ENCODE results near the gene UPF3A. TPM values are rescaled to one million over a fixed set of nuclear protein-coding genes. Genes with fewer than 3 reads are reported as not detected.
A peak's percentile ranks its signal among the peaks of the same experiment; 100 is the strongest.
"Not testable (repeated sequence)": the region's sequence is repeated elsewhere in the genome, so short reads cannot be mapped to it uniquely, and the experiment has no call there.

The UPF3A gene
- total RNA-seq: 49.2 and 56.0 TPM in 2 replicates
- 43.9 TPM for polyA plus RNA-seq (2012)

DNA sequence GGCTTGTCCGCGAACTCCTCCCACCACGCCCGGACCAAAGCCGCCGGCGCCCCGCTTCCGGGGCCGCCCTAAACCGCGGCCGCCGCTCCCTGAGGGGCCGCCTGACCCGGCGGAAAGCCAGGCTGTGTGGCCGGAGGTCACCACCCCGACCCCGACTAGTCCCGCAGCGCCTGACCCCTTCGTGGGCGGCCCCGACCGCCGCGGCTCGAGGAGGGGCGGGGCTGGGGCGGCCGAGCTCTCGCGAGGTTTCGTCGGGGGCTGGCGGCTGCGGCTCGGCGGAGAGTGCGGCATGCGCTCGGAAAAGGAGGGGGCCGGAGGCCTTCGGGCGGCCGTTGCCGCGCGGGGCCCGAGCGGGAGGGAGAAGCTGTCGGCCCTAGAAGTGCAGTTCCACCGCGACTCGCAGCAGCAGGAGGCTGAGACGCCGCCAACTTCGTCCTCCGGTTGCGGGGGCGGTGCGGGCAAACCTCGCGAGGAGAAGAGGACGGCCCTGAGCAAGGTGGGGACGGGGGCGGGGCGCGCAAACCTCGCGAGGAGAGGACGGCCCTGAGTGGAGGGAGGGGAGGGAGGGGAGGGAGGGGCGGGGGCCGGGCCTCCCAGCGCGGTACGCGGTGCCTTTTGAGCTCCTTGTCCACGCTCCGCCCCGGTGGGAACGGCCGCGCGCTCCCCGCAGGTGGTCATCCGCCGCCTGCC is at the start of gene UPF3A:
UPF3A (plus strand) TSS at position 251 of the 690 bp plus-strand sequence; CDS start at position 290, 39 bp downstream.
- peak; percentile 93 for DNase-seq (ENCODE audit: low read depth)

DNA sequence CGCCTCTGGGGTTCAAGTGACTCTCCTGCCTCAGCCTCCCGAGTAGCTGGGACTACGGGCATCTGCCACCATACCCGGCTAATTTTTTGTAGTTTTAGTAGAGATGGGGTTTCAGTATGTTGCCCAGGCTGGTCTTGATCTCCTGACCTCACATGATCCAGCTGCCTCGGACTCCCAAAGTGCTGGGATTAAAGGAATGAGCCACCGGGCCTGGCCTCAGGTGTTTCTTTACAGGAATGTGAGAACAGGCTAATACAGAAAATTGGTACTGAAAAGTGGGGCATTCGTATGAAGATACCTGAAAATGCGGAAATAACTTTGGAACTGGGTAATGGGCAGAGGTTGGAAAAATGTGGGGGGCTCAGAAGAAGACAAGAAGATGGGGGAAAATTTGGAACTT is 49.5 kb upstream of the UPF3A start:
- no peak for DNase-seq (ENCODE audit: low read depth)

DNA sequence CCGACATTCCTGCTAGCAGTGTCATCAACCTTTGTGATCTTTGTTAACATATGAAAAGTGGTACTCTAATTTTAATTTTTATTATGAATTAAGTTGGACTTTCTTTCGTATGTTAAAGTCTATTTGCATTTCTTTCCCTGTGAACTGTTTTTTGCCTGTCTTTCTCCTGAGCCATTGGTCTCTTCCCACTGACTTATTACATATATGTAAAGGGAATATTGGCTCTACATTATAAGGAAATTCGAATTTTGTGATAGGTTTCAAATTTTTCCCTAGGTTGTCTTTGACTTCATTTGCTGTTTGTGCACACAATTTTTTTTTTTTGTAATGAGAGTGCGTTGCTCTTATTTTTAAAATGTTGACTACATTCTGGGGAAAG is 47.1 kb upstream of the UPF3A start:
- DNase-seq (ENCODE audit: low read depth): no peak

DNA sequence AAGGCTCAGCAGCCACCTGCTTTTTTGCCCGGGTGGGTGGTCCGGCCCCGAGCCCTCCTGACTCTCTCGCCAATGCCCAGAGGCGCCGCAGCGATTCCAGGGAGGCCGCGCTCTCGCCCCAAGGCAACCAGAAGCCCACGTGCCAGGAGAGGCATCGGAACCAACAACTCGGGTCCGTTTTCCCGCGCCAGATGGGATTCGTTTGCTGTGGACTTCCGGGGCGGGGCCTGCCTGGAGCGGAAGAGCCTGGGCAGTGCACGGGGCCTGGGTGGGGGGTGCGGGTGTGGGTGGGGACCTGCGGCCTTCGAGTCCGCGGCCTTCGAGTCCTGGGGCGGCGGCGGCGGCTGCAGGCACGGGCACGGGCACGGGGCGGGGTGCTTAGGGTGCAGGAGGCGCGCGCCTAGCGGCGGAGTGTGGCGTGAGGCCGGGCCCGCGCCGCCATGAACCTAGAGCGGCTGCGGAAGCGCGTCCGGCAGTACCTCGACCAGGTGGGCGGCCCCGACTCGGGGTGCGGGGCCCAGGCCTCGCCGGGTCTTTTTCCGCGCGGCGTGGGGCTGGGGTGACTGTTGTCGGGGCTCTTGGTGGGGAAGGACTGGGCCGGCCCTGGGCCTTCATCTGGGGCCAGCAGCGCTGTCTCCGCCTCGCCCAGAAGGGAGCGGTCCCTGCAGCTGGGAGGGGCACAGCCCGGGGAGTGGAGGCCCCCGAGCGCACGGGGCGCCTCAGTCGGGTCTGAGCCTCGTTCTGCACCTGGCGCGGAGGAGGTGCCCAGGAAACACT is 46.6 kb upstream of the UPF3A start, which contains the start of gene CDC16:
CDC16 (plus strand) TSS at position 253 of the 777 bp plus-strand sequence; CDS start at position 441, 188 bp downstream.
- DNase-seq (ENCODE audit: low read depth): peak; percentile 93

- peak; percentile 5 for DNase-seq (ENCODE audit: low read depth)
These were observed 45.7 kb upstream of the UPF3A start for GRCh38 chr13:114235697-114236096.

- DNase-seq (ENCODE audit: low read depth): no peak
These were observed 45.2 kb upstream of the UPF3A start for GRCh38 chr13:114236227-114236626.

DNA sequence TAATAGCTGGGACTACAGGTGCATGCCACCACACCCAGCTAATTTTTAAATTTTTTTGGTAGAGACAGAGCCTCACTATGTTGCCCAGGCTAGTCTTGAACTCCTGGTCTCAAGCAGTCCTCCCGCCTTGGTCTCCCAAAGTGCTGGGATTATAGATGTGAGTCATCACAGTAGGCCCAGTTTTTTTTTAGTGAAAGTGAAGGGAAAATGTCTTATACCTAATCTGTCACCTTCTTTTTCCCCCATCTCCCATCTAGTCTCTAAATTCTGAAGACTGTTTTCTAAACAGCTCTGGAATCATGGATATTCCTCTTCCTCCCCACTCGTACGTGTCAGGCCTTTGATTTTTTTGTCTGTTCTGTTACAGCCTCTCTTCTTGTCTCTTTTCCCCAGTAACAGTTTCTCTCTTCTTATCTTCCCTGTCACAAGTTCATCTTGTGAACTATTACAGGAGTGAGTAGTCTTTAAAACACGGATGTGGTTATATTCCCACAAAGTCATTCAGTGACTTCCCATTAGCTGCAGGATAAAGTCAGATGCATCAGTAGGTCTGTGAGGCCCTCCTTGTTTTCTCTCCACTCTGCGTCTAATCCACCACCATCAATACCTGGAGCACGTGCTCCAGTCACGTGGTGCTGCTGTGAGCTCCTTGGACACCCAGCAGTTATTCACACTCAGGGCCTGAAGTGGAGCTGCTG is 43.8 kb upstream of the UPF3A start:
- no peak for DNase-seq (ENCODE audit: low read depth)

GRCh38 chr13:114241918-114242317 is 39.5 kb upstream of the UPF3A start:
- DNase-seq (ENCODE audit: low read depth): no peak

DNA sequence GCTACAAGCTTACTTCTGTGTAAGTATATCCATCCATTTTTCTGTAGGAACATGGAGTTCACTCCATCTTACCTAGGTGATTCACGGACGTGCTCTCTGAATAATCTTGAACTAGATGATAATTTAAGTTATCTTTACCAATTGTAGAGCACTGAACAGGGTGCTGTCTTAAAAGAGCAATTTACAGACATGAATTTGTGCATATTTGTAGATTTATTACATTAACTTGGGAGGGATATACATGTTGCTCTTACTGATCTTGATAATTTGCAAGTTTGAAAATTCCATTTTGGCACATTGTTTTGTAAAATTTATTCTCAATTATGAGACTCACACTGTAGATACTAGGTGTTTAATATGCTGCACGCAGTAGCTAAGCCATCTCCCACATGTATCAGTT is 37.4 kb upstream of the UPF3A start:
- DNase-seq (ENCODE audit: low read depth): no peak

- no peak for DNase-seq (ENCODE audit: low read depth)
These were observed 36.8 kb upstream of the UPF3A start for GRCh38 chr13:114244637-114245036.

- DNase-seq (ENCODE audit: low read depth): no peak
These were observed 33.4 kb upstream of the UPF3A start for GRCh38 chr13:114248011-114248410.

DNA sequence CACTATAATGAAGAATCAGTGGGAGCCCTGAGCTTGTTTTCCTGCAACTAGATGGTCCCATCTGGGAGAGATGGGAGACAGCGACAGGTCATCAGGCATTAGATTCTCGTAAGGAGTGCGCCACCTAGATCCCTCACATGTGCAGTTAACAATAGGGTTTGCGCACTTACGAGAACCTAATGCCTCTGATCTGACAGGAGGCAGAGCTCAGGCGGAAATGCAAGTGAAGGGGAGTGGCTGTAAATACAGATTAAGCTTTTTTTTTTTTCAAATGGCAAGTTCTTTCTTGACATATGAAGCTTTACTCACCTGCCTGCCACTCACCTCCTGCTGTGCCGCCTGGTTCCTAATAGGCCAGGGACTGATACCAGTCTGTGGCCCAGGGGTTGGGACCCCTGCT is 32.3 kb upstream of the UPF3A start:
- no peak for DNase-seq (ENCODE audit: low read depth)

GRCh38 chr13:114251639-114252440 is 29.6 kb upstream of the UPF3A start:
- DNase-seq (ENCODE audit: low read depth): not testable (repeated sequence)

DNA sequence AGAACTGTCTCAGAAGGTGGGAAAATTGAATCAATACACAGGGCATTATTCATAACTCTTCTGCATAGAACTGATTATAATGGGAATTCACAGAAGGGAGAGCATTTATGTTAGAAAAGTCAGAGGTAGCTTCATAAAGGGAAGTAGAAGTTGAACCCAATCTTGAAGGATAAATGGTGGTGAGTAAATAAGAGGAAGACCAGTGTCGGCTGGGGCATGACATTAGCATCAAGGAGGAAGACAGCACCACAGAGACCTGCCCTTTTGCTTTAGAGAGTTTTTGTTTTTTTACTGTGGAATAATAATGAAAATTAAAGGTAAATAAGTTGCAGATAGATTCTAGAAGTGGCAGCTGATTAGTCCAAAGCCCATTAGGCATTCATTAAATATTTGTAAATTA is 24.9 kb upstream of the UPF3A start:
- no peak for DNase-seq (ENCODE audit: low read depth)

DNA sequence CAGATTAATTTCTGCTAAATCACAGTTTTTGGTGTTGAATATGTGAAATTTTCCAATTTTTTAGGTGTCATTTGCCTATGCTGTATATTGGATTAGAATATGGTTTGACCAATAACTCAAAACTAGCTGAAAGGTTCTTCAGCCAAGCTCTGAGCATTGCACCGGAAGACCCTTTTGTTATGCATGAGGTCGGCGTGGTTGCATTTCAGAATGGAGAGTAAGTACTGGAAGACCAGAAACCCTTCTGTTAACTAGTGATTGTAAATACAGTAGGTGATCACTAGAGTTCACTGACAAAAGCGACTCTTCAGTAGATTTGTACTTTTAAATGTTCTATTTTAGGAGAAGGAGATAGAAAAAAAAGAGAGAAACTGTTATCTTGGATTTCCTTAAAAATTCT is 24.4 kb upstream of the UPF3A start:
- no peak for DNase-seq (ENCODE audit: low read depth)

DNA sequence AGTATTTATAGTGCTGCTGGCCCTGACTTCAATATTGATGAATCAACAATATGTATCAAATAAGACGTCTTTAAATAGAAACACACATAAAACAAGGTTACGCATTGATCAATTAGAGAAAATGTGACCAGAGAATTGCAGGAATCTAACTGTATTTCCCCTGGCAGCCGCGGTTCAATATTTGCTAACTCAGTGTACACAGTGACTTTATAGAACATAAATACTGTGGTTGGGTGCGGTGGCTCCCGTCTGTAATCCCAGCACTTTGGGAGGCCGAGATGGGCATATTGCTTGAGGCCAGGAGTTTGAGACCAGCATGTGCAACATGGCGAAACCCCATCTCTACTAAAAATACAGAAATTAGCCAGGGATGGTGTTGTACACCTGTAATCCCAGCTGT is 22.8 kb upstream of the UPF3A start:
- no peak for DNase-seq (ENCODE audit: low read depth)

DNA sequence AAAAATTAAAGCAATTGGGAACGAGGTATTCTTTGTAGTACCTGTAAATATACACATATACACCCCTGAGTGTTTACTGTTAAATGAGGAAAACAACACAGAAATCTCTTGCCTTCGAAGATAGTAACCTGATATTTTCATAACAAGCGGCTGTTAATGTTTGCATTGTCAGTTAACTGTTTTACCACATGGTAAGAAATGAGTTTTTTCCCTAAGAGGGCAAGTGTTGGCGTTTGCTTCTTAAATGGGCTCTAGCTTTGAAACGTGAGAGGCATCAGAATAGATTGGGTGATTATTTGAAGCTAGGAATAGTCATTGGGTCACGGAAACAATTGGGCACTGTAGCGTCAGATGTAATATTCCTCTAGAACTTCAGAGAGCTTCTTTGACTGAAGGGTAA is 22.0 kb upstream of the UPF3A start:
- DNase-seq (ENCODE audit: low read depth): no peak

DNA sequence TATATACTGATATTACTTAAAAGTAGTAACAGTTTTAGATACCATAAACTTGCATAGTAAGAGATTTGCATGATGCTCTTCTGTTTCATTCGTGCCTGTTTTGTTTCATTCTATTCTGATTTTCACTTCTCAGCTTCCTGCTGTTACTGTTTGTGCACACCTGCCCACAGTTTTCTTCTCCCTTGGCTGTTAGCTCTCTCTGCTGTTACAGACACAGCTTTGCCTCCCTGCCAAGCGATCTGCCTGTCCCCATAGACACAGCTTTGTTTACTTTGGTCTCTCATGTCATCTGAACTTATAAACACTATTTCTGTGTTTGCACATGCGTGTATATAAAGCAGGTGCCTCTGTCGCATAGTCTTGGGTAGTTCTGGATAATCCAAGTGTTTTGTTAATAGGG is 21.4 kb upstream of the UPF3A start:
- no peak for DNase-seq (ENCODE audit: low read depth)

- no peak for DNase-seq (ENCODE audit: low read depth)
These were observed 20.6 kb upstream of the UPF3A start for GRCh38 chr13:114260814-114261213.

DNA sequence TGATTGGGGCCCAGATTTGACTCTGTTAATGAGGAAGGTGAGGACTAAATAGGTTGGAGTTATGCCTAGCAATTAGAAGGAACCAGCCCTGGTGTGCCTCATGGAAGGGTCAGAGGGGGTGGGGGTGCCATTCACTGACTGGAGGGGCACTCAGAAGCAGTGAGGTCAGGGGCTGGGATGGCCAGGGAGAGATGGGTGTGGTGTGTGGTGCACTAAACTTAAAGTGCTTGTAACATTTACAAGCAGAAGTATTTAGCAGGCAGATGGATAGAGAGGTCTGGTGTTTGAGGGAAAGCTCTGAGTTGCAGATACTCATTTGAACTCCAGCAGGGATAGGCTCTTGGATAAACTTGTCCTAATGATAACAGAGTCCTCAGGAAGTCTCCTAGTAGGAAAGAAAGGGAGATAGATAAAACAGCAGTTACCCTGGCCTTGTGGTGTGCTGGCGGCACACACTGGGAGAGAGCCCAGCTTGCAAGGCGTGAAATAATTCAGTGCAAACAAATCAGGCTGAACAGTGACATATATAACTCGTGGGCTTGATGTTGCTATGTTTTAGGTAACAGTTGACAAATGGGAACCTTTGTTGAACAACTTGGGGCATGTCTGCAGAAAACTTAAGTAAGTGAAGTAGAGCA is 20.0 kb upstream of the UPF3A start:
- no peak for DNase-seq (ENCODE audit: low read depth)

GRCh38 chr13:114263578-114263977 is 17.8 kb upstream of the UPF3A start:
- DNase-seq (ENCODE audit: low read depth): peak; percentile 95

All from myocyte (in vitro differentiated cells).